ENCODE data around the gene ZBTB26.

Gene ZBTB26

DNA sequence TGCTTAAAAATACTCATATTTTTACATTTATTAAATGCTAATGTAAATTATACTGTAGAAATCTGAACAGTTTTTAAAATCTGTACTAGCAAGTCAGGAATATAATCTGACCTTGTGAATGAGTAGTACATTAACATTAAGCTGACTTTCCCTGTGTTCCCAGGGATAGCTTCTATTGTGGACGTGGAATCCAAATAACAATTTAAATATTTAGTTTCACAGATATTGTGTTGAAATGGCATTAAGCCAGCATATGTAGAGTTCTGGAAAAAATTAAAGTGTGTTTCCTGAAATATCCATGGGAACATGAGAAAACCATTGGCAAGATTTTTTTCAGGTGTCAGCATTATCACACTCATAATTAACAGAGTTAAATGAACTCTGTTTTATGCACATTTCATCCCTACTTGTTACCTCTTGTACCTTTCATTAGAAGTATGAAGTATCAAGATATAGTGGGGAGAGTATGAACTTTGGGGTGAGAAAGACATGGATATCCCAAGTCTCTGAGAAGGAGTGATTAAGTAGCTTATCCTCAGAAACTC is 15.2 kb upstream of the ZBTB26 start:
- H3K4me3 ChIP-seq (ENCODE audit: low read depth, low read length) = no peak overlapping the region
- TF ChIP-seq MYC (IDR thresholded peaks at IDR 0.05; ENCODE audit: low read depth, low read length) (no peak), POLR2A (IDR thresholded peaks at IDR 0.05; ENCODE audit: extremely low read depth, insufficient read length) (no peak)
- TF ChIP-seq, protein P1, sequence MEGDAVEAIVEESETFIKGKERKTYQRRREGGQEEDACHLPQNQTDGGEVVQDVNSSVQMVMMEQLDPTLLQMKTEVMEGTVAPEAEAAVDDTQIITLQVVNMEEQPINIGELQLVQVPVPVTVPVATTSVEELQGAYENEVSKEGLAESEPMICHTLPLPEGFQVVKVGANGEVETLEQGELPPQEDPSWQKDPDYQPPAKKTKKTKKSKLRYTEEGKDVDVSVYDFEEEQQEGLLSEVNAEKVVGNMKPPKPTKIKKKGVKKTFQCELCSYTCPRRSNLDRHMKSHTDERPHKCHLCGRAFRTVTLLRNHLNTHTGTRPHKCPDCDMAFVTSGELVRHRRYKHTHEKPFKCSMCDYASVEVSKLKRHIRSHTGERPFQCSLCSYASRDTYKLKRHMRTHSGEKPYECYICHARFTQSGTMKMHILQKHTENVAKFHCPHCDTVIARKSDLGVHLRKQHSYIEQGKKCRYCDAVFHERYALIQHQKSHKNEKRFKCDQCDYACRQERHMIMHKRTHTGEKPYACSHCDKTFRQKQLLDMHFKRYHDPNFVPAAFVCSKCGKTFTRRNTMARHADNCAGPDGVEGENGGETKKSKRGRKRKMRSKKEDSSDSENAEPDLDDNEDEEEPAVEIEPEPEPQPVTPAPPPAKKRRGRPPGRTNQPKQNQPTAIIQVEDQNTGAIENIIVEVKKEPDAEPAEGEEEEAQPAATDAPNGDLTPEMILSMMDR (IDR thresholded peaks at IDR 0.05; ENCODE audit: low read depth, low read length) = no peak
- TF ChIP-seq, protein P2, sequence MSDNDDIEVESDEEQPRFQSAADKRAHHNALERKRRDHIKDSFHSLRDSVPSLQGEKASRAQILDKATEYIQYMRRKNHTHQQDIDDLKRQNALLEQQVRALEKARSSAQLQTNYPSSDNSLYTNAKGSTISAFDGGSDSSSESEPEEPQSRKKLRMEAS (IDR thresholded peaks at IDR 0.05; ENCODE audit: low read depth, low read length) = no peak
- no peak for DNase-seq (ENCODE audit: low read depth)

DNA sequence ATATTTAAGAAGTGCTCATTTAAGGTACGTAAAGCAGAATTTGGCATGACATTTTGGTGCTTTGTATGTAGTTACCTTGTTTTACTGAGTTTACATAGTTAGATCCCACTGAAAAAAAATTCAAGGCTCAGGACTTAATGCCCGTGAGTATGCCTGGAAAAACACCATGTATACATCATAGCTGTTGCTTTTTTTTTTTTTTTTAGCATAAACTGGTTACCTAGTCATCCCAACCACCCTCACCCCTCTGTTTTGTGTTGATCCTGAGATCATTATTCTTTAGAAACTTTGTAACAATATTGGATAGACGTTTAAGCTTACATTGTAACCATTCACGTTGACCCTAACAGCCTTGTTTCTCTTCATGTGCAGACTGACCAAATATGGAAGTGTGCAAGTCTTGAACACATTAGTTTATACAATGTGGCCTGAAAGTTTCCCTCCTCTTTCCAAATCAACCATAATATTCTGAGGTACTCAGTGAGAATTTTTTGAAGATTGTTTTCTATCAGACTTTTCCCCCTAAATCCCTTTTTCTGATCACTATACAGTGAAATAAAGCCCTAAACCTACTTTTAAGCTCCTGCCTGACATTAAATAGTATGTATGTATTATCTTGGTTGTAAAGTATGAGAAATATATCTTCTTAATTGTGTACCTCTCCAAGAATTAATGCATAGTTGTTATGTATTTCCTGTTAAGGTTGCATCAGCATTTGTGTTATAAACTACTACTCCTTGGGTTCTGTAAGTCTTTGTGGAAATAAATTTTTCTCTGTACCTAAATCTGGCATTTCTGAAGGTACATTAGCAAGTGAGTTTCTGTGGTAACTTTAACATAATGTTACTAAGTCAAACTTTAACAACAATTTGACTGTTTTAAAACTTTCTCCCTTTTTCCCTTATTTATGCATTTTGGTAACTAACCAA is 13.9 kb upstream of the ZBTB26 start:
- no peak for DNase-seq (ENCODE audit: low read depth)
- H3K4me3 ChIP-seq (ENCODE audit: low read depth, low read length) = no peak overlapping the region
- TF ChIP-seq, protein P2 (IDR thresholded peaks at IDR 0.05; ENCODE audit: low read depth, low read length) = no peak
- TF ChIP-seq POLR2A (IDR thresholded peaks at IDR 0.05; ENCODE audit: extremely low read depth, insufficient read length) (no peak), MYC (IDR thresholded peaks at IDR 0.05; ENCODE audit: low read depth, low read length) (no peak)
- TF ChIP-seq, protein P1 (IDR thresholded peaks at IDR 0.05; ENCODE audit: low read depth, low read length) = no peak

DNA sequence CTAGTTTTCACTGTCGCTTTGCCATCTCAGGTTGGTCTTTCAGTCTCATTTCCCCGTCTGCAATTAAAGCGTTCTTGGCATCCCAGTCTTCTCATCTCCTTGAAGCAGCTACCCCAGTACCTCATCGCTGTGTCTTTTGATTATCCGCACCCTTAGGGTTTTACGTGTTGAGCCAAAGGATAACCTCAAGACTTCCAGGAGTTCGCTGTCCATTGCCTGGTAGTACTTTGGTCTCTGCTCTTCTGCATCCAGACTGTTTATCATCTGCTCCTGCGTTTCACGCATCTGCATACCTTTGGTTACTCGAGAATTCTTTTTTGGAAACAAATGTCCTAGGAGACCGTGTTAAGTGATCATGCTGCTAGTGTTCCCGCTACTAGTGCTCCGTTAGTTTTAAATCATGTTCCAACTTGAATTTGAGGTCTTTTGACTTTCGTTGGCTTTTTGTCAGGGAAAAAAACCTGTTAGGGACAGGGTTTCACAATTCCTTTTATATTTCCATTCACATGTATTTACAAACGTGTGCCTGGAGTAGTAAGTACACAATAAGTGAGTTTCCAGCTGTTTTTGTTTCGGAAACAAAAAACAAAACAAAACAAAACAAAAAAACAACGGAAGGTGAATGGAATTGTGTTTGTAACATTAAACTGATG is 10.4 kb upstream of the ZBTB26 start:
- H3K4me3 ChIP-seq (ENCODE audit: low read depth, low read length) = peak overlapping the region; percentile 97
- peak; percentile 36 for DNase-seq (ENCODE audit: low read depth)

DNA sequence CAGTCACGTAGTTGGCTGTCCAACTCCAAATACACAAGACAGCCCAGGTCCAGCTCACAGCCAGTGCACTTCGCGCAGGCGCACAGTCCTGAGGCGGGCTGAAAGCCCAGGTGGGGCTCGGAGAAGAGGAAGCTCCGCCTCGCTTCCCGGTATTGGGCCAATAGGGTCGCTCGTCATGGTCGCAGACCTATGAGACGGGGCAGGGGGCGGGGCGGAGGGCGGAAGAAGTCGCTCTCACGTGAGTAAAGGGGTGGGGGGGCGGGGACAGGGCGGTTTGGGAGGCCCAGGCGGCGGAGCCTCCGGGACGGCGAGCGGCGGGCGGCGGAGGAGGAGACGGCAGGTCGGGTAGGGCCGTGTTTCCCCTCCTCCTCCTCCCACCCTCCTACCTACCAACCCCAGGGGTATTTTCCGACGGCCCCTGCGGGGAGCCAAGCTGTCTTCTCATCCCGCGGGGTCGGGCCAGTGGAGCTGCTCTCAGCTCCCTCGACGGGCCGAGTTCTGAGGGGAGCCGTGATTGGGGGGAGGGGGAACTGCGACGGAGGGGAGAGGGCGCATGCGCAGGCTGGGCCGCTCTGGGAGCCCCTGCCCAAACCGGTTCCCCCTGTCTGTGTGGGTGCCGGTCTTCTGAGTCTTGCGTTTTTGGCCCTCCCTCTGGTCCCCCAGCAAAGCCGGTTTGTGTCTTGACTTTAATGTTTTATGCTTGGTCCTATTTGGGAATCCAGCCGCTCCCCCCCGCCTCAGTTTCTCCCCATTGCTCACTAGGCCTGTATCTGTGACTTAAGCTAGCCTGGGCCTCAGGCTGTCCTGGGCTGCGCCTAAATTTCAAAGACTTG is 9.7 kb upstream of the ZBTB26 start, which contains the start of gene RABGAP1:
TSS of gene RABGAP1 (plus strand) at position 272 of the 833 bp plus-strand sequence. CDS start 16,040 bp downstream, outside the sequence.
- H3K4me3 ChIP-seq (ENCODE audit: low read depth, low read length) = peak within 1 kb of the TSS; percentile 97
- peak; percentile 98 for DNase-seq (ENCODE audit: low read depth)
- TF ChIP-seq MYC (IDR thresholded peaks at IDR 0.05; ENCODE audit: low read depth, low read length) (peak; percentile 41; the same call in 1 of the 2 replicates), POLR2A (IDR thresholded peaks at IDR 0.05; ENCODE audit: extremely low read depth, insufficient read length) (peak; percentile 55)
- TF ChIP-seq, protein P2 (IDR thresholded peaks at IDR 0.05; ENCODE audit: low read depth, low read length) = peak; percentile 42
- TF ChIP-seq, protein P1 (IDR thresholded peaks at IDR 0.05; ENCODE audit: low read depth, low read length) = no peak

More for the DNA sequence above, 10.4 kb upstream of the ZBTB26 start:
- TF ChIP-seq, protein P2 (IDR thresholded peaks at IDR 0.05; ENCODE audit: low read depth, low read length) = no peak
- TF ChIP-seq POLR2A (IDR thresholded peaks at IDR 0.05; ENCODE audit: extremely low read depth, insufficient read length) (no peak), MYC (IDR thresholded peaks at IDR 0.05; ENCODE audit: low read depth, low read length) (no peak)
- TF ChIP-seq, protein P1 (IDR thresholded peaks at IDR 0.05; ENCODE audit: low read depth, low read length) = no peak

DNA sequence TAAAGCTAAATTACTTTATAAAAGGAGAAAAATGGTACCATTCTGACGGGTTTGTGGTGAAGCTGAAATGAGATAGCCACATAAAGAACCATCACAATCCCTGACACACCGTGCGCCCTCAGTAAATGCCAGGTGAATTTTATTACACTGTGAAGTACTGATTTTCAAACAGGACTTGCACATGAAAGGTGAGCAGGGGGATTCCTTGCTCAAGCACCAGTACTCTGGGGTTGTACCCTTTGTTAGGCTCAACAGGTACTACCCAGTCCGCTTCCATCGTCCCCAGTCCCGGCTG is 9.1 kb upstream of the ZBTB26 start:
- H3K4me3 ChIP-seq (ENCODE audit: low read depth, low read length) = peak overlapping the region; percentile 54
- TF ChIP-seq, protein P1 (IDR thresholded peaks at IDR 0.05; ENCODE audit: low read depth, low read length) = no peak
- TF ChIP-seq, protein P2 (IDR thresholded peaks at IDR 0.05; ENCODE audit: low read depth, low read length) = no peak
- TF ChIP-seq POLR2A (IDR thresholded peaks at IDR 0.05; ENCODE audit: extremely low read depth, insufficient read length) = no peak
- no peak for TF ChIP-seq MYC (IDR thresholded peaks at IDR 0.05; ENCODE audit: low read depth, low read length)
- no peak for DNase-seq (ENCODE audit: low read depth)

All from NB4 (cell line).